ENCODE data around the gene COX7A2L.

DNA sequence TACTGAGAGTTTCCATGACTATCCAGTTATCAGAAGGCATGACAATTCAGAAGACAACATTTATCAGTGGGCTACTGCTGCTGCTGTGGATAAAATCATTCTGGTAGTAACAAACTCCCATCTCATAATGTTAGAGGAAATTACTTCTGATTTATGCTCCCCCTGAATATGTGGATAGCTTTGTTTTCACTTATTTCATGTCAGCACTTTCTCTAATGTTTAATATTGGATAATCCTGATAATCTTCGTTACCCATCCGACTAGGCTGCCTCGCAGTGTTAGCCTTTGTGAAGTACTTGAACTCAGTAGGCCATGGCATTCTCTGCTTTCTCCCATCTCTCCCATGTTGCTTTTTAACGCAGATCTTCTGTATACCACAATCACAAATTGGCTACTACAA is 28.4 kb downstream of the COX7A2L start:
- TF ChIP-seq, protein P1, sequence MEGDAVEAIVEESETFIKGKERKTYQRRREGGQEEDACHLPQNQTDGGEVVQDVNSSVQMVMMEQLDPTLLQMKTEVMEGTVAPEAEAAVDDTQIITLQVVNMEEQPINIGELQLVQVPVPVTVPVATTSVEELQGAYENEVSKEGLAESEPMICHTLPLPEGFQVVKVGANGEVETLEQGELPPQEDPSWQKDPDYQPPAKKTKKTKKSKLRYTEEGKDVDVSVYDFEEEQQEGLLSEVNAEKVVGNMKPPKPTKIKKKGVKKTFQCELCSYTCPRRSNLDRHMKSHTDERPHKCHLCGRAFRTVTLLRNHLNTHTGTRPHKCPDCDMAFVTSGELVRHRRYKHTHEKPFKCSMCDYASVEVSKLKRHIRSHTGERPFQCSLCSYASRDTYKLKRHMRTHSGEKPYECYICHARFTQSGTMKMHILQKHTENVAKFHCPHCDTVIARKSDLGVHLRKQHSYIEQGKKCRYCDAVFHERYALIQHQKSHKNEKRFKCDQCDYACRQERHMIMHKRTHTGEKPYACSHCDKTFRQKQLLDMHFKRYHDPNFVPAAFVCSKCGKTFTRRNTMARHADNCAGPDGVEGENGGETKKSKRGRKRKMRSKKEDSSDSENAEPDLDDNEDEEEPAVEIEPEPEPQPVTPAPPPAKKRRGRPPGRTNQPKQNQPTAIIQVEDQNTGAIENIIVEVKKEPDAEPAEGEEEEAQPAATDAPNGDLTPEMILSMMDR (IDR thresholded peaks at IDR 0.05; ENCODE audit: insufficient read depth, low read length, poor library complexity, severe bottlenecking), result no peak
- no peak for TF ChIP-seq EZH2phosphoT487 (conservative IDR thresholded peaks at IDR 0.05; ENCODE audit: low read length)

Data from SU-DHL-6 (cell line).